GM12878 (cell line): ENCODE results near the gene ASCC2. TPM values are rescaled to one million over a fixed set of nuclear protein-coding genes. Genes with fewer than 3 reads are reported as not detected.

ENCODE experiments used
- ATAC-seq: fragments of 200-7000 bp; cut with Tn5 transposase; 3 replicates; pipeline ENCODE4 v1.9.1; 2020; ENCODE audit warnings: mild to moderate bottlenecking, moderate library complexity
- BruUV-seq: library from RNA; stranded (reverse); fragments of 400-500 nt; replicated peaks from 2 replicates; lab custom pipeline; 2021; lab: Mats Ljungman, UMichigan
- CTCF ChIA-PET: fragments of 300-600 bp; sonication (Branson Sonifier 250); formaldehyde crosslinking; extraction: SDS; loops from one replicate; lab custom pipeline; 2021; ENCODE audit warnings: inconsistent platforms; lab: Yijun Ruan, JAX
- POLR2A ChIA-PET: fragments of 350-600 bp; formaldehyde crosslinking; extraction: SDS; loops from one replicate; lab custom pipeline; 2021; ENCODE audit warnings: inconsistent platforms; lab: Charles Lee
- RAD21 ChIA-PET: fragments of 300-600 bp; sonication (Branson Sonifier 250); formaldehyde crosslinking; loops from one replicate; lab custom pipeline; 2023; ENCODE audit warnings: antibody characterized with exemption; ENCODE audit not compliant: unreplicated experiment; lab: Charles Lee
- SMC1A ChIA-PET: fragments of 300-600 bp; sonication (Branson Sonifier 250); formaldehyde crosslinking; loops from one replicate; lab custom pipeline; 2023; ENCODE audit not compliant: unreplicated experiment, uncharacterized antibody; lab: Charles Lee
- DNase-seq: peaks from one replicate; pipeline ENCODE4 v3.0.0-alpha.2; 2011; ENCODE audit warnings: low read depth, low spot score
- FAIRE-seq: peaks from 3 replicates; lab custom pipeline; 2011; peaks lifted over from hg19 to GRCh38; lab: Jason Lieb, UNC
- H2AFZ ChIP-seq: 2 replicates; pipeline ENCODE4 v1.6.0; 2011; ENCODE audit warnings: low read depth, low read length, control low read depth; ENCODE audit not compliant: control insufficient read depth
- H3K27ac ChIP-seq: 2 replicates; pipeline ENCODE4 v1.5.1; 2011; ENCODE audit warnings: control low read depth; ENCODE audit not compliant: control insufficient read depth, insufficient read depth
- H3K27me3 ChIP-seq, 2 experiments: replicated peaks in 1 of 2; 2 replicates each; pipeline versions ENCODE4 v1.6.0 to v1.6.1; 2011; ENCODE audit warnings: low read length in 1 of 2; ENCODE audit not compliant: control insufficient read depth in 2 of 2, insufficient read depth in 2 of 2
- H3K36me3 ChIP-seq, 2 experiments: 2 replicates each; pipeline ENCODE4 v1.5.1; 2011; ENCODE audit warnings: low read length in 1 of 2; ENCODE audit not compliant: control insufficient read depth in 2 of 2, insufficient read depth in 2 of 2
- H3K4me1 ChIP-seq: 2 replicates; pipeline ENCODE4 v1.6.1; 2011; ENCODE audit warnings: mild to moderate bottlenecking, low read length, moderate library complexity, mixed read lengths; ENCODE audit not compliant: control insufficient read depth, insufficient read depth
- H3K4me2 ChIP-seq: 2 replicates; pipeline ENCODE4 v1.6.0; 2011; ENCODE audit warnings: control low read depth; ENCODE audit not compliant: control insufficient read depth, insufficient read depth
- H3K4me3 ChIP-seq: fragments of 200-600 bp; sonication (generic); 2 replicates; pipeline ENCODE4 v1.5.1; 2016
- H3K79me2 ChIP-seq: 2 replicates; pipeline ENCODE4 v1.6.0; 2011; ENCODE audit warnings: low read length; ENCODE audit not compliant: control insufficient read depth, insufficient read depth
- H3K9ac ChIP-seq: 2 replicates; pipeline ENCODE4 v1.8.0; 2011; ENCODE audit warnings: low read length, control low read depth, mixed read lengths; ENCODE audit not compliant: control insufficient read depth, insufficient read depth
- H3K9me3 ChIP-seq: replicated peaks from 3 replicates; pipeline ENCODE4 v1.5.1; 2011; ENCODE audit warnings: mild to moderate bottlenecking, low read length; ENCODE audit not compliant: control insufficient read depth, insufficient read depth
- H4K20me1 ChIP-seq: 2 replicates; pipeline ENCODE4 v1.6.0; 2011; ENCODE audit not compliant: control insufficient read depth, insufficient read depth
- BCL11A ChIP-seq: IDR thresholded peaks from 2 replicates; pipeline ENCODE4 v1.6.1; 2011; ENCODE audit warnings: low read depth, low read length
- CHD2 ChIP-seq: IDR thresholded peaks from 2 replicates; pipeline ENCODE4 v1.6.1; 2011; ENCODE audit warnings: low read depth, low read length, improper control_type of control experiment, borderline replicate concordance
- DPF2 ChIP-seq: fragments of 450-650 bp; IDR thresholded peaks from 2 replicates; pipeline ENCODE4 v1.6.1; 2017; ENCODE audit warnings: mild to moderate bottlenecking
- E2F8 ChIP-seq: fragments of 450-650 bp; IDR thresholded peaks from 2 replicates; pipeline ENCODE4 v1.6.1; 2018; ENCODE audit warnings: mild to moderate bottlenecking, low read depth, moderate library complexity; ENCODE audit not compliant: partially characterized antibody
- EGR1 ChIP-seq, 2 experiments: IDR thresholded peaks; 1 replicate in 1 of 2; 2 replicates in 1 of 2; pipeline ENCODE4 v1.6.1; 2011 to 2012; ENCODE audit warnings: low read depth in 2 of 2, low read length in 2 of 2, borderline replicate concordance in 1 of 2, mild to moderate bottlenecking in 1 of 2, moderate library complexity in 1 of 2
- ETV6 ChIP-seq, 2 experiments: fragments of 450-650 bp in 1 of 2; IDR thresholded peaks in 1 of 2; conservative IDR thresholded peaks in 1 of 2; 2 replicates each; pipeline ENCODE4 v1.6.1; 2014; ENCODE audit warnings: antibody characterized with exemption in 1 of 2, borderline replicate concordance in 1 of 2, low read depth in 1 of 2, mild to moderate bottlenecking in 1 of 2, moderate library complexity in 1 of 2
- LARP7 ChIP-seq: fragments of 450-650 bp; IDR thresholded peaks from 2 replicates; pipeline ENCODE4 v1.6.1; 2017; ENCODE audit warnings: mild to moderate bottlenecking
- NFYA ChIP-seq: IDR thresholded peaks from 2 replicates; pipeline ENCODE4 v1.6.1; 2011; ENCODE audit warnings: low read depth, mild to moderate bottlenecking, low read length, improper control_type of control experiment, borderline replicate concordance
- NFYB ChIP-seq: IDR thresholded peaks from 2 replicates; pipeline ENCODE4 v1.6.1; 2011; ENCODE audit warnings: low read depth, mild to moderate bottlenecking, low read length, improper control_type of control experiment, moderate library complexity; ENCODE audit not compliant: insufficient read depth
- NR2F1 ChIP-seq: fragments of 450-650 bp; conservative IDR thresholded peaks from 2 replicates; pipeline ENCODE4 v1.6.1; 2017; ENCODE audit warnings: mild to moderate bottlenecking
- POLR2AphosphoS5 ChIP-seq: IDR thresholded peaks from 2 replicates; pipeline ENCODE4 v1.6.1; 2011; ENCODE audit warnings: mild to moderate bottlenecking, low read length, inconsistent platforms
- POU2F2 ChIP-seq: IDR thresholded peaks from 3 replicates; pipeline ENCODE4 v1.6.1; 2011; ENCODE audit warnings: low read depth, mild to moderate bottlenecking, low read length, borderline replicate concordance
- SIN3A ChIP-seq: IDR thresholded peaks from 2 replicates; pipeline ENCODE4 v1.6.1; 2012; ENCODE audit warnings: low read depth, low read length, improper control_type of control experiment
- SIX5 ChIP-seq: IDR thresholded peaks from 2 replicates; pipeline ENCODE4 v1.6.1; 2011; ENCODE audit warnings: mild to moderate bottlenecking, low read depth, low read length, moderate library complexity; ENCODE audit not compliant: severe bottlenecking
- SRF ChIP-seq, 2 experiments: IDR thresholded peaks; 2 replicates each; pipeline ENCODE4 v1.6.1; 2011; ENCODE audit warnings: low read depth in 2 of 2, low read length in 2 of 2, mild to moderate bottlenecking in 1 of 2, moderate library complexity in 1 of 2
- TARDBP ChIP-seq: IDR thresholded peaks from 2 replicates; pipeline ENCODE4 v1.6.1; 2016; ENCODE audit warnings: borderline replicate concordance
- TBL1XR1 ChIP-seq: IDR thresholded peaks from 2 replicates; pipeline ENCODE4 v1.6.1; 2012; ENCODE audit warnings: low read depth, low read length, improper control_type of control experiment
- WGBS: methylation state at CpG from one replicate; pipeline ENCODE4 v1.1.6; 2016; ENCODE audit warnings: low lambda C conversion rate; ENCODE audit not compliant: insufficient replicate concordance, insufficient coverage; ENCODE audit errors: missing lambda C conversion rate; 5-methylcytosine and 5-hydroxymethylcytosine counted together
- in situ Hi-C: fragments of 300-500 bp; cut with MboI; formaldehyde crosslinking; loops from 9 replicates; pipeline ENCODE4 v1.14.3; 2018; ENCODE audit warnings: mixed read lengths
- intact Hi-C: fragments of 100-400 bp; cut with micrococcal nuclease; formaldehyde crosslinking; loops from one replicate; pipeline ENCODE4 v1.14.2; 2022; ENCODE audit not compliant: unreplicated experiment
- polyA plus RNA-seq, 11 experiments: library from polyadenylated mRNA; depleted of rRNA in 4 of 11; unstranded in 6 of 11; stranded (reverse) in 5 of 11; fragments of >200 nt; fragmentation: Nextera tagmentation in 4 of 11; fragmentation: Illumina TruSeq in 1 of 11; extraction: Ambion mirVana in 4 of 11; extraction: Trizol in 1 of 11; gene quantifications; 1 replicate in 1 of 11; 2 replicates in 10 of 11; pipeline versions ENCODE4 v1.2.1 to v1.2.3, GENCODE V29; 2011 to 2016; ENCODE audit warnings: inconsistent platforms in 2 of 11, missing spikeins in 2 of 11, low read depth in 1 of 11
- total RNA-seq, 4 experiments: library from RNA; depleted of rRNA in 3 of 4; stranded (reverse); fragments of >200 nt in 3 of 4; fragmentation: Illumina TruSeq in 1 of 4; extraction: Trizol in 1 of 4; gene quantifications; 2 replicates each; pipeline versions ENCODE4 v1.2.1 to v1.2.3, GENCODE V29; 2013 to 2021
- TF ChIP-seq, protein P1 (sequence below): fragments of 450-650 bp; IDR thresholded peaks from 2 replicates; pipeline ENCODE4 v1.6.1; 2017; ENCODE audit warnings: low read depth, mild to moderate bottlenecking, moderate library complexity

Gene ASCC2
- total and polyA plus RNA-seq, 10 of the 15 experiments (the other 5 are each of a cell fraction or from before 2014, with no cell fraction given): 5.3 to 91.4 (median 56.5) TPM

GRCh38 chr22:29766632-29767170 is 71.4 kb downstream of the ASCC2 start, which contains the start of gene ZMAT5:
TSS of gene ZMAT5 (minus strand) at chr22:29767007. CDS start at chr22:29748544, 18,463 bp downstream.
- Histone ChIP-seq H3K27ac (peak within 1 kb of the TSS; percentile 84), H3K4me2 (peak within 1 kb of the TSS; percentile 98), H3K4me1 (peaks cover 4% of the 10 kb centered on the region), H3K9ac (peak within 1 kb of the TSS; percentile 92), H2AFZ (peak within 1 kb of the TSS; percentile 94), H3K4me3 (peak within 1 kb of the TSS; percentile 98), H3K36me3 (peaks cover 2 to 8% of the 10 kb centered on the region in 2 experiments), H3K9me3 (no peaks in the 10 kb centered on the region; the same call in 2 of the 3 replicates), H3K27me3 (no peaks in the 10 kb centered on the region), H4K20me1 (no peaks in the 10 kb centered on the region), H3K79me2 (peaks cover 30% of the 10 kb centered on the region)
- peak; percentile 99 for FAIRE-seq
- in situ Hi-C loops (no loop called here), intact Hi-C loops (loop anchor here (1.0 kb wide), 1 partner anchor 31 kb away; no protein-coding TSS in a partner anchor)
- ChIA-PET CTCF (interaction anchor here (0.5 to 1.9 kb wide), 5 partner anchors 9 to 862 kb away, joined by 3 to 7 read pairs (median 4); no protein-coding TSS in a partner anchor), POLR2A (interaction anchor here (0.5 to 1.6 kb wide), 8 partner anchors 8 to 1632 kb away, joined by 3 to 6 read pairs (median 4); partner anchors contain the start of genes ASCC2 and MTMR3), RAD21 (interaction anchor here (0.8 to 1.5 kb wide), 4 partner anchors 9 to 322 kb away, joined by 3 to 8 read pairs (median 4); partner anchors contain the start of gene MTMR3), SMC1A (interaction anchor here (0.6 to 1.4 kb wide), 4 partner anchors 10 to 324 kb away, joined by 3 to 4 read pairs (median 4); no protein-coding TSS in a partner anchor)
- peak; percentile 97 for ATAC-seq
- DNase-seq: peak; percentile 94
- BruUV-seq: no TSS peak
- 2% methylated on average over 31 of the region's 32 CpGs for WGBS
- peak; percentile 85 for TF ChIP-seq SIX5
- TF ChIP-seq POU2F2: peak; percentile 50; the same call in 1 of the 3 replicates
- TF ChIP-seq E2F8: no peak
- peak; percentile 90 for TF ChIP-seq CHD2
- TF ChIP-seq EGR1 (IDR thresholded peaks at IDR 0.05; ENCODE audit: borderline replicate concordance in 1 of 2, low read depth in 2 of 2, low read length in 2 of 2): peak; percentile 1 to 56; a peak in 1 of 3 replicates
- TF ChIP-seq LARP7: peak; percentile 63; the same call in 1 of the 2 replicates
- no peak for TF ChIP-seq NFYA
- TF ChIP-seq TBL1XR1: peak; percentile 22; the same call in 1 of the 2 replicates
- no peak for TF ChIP-seq SRF (IDR thresholded peaks at IDR 0.05; ENCODE audit: low read depth in 2 of 2, low read length in 2 of 2)
- peak; percentile 9; the same call in 1 of the 2 replicates for TF ChIP-seq DPF2
- TF ChIP-seq, protein P1, sequence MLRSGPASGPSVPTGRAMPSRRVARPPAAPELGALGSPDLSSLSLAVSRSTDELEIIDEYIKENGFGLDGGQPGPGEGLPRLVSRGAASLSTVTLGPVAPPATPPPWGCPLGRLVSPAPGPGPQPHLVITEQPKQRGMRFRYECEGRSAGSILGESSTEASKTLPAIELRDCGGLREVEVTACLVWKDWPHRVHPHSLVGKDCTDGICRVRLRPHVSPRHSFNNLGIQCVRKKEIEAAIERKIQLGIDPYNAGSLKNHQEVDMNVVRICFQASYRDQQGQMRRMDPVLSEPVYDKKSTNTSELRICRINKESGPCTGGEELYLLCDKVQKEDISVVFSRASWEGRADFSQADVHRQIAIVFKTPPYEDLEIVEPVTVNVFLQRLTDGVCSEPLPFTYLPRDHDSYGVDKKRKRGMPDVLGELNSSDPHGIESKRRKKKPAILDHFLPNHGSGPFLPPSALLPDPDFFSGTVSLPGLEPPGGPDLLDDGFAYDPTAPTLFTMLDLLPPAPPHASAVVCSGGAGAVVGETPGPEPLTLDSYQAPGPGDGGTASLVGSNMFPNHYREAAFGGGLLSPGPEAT: peak; percentile 60
- TF ChIP-seq POLR2AphosphoS5: 0 out of 2 replicates have a peak, but pooled peaks have one; percentile 75
- TF ChIP-seq NFYB: 0 out of 2 replicates have a peak, but pooled peaks have one; percentile 25
- TF ChIP-seq NR2F1: peak; percentile 30; the same call in 1 of the 2 replicates
- peak; percentile 50; the same call in 1 of the 2 replicates for TF ChIP-seq SIN3A
- TF ChIP-seq BCL11A: no peak
- peak; percentile 74 for TF ChIP-seq TARDBP
- no peak for TF ChIP-seq ETV6 (conservative IDR thresholded peaks at IDR 0.05 in 1 of 2, IDR thresholded peaks at IDR 0.05 in 1 of 2; ENCODE audit: borderline replicate concordance in 1 of 2, low read depth in 1 of 2)
